ENCODE results near the gene LARP1.

Gene LARP1

DNA sequence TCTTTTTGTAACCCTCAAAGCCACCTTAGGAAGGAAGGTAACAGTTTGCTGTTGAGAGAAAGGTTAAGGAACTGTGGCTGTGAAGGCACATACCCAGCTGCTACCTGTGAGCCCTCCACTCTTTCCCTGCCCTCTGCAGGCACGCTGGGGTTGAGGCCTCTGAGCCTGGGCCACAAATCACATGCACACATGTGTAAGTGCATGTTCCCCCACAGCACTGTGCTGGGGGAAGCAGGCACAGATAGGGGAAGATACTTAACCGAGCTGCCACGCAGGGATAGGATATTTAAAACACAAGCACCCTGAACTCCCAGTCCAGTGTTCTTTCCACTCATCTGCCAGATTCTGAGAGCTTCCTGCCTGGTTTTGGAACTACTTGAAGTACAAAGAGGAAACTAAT, 18.1 kb downstream of the LARP1 start:
- no peak for DNase-seq (ENCODE audit: low read depth)
- TF ChIP-seq, protein P1, sequence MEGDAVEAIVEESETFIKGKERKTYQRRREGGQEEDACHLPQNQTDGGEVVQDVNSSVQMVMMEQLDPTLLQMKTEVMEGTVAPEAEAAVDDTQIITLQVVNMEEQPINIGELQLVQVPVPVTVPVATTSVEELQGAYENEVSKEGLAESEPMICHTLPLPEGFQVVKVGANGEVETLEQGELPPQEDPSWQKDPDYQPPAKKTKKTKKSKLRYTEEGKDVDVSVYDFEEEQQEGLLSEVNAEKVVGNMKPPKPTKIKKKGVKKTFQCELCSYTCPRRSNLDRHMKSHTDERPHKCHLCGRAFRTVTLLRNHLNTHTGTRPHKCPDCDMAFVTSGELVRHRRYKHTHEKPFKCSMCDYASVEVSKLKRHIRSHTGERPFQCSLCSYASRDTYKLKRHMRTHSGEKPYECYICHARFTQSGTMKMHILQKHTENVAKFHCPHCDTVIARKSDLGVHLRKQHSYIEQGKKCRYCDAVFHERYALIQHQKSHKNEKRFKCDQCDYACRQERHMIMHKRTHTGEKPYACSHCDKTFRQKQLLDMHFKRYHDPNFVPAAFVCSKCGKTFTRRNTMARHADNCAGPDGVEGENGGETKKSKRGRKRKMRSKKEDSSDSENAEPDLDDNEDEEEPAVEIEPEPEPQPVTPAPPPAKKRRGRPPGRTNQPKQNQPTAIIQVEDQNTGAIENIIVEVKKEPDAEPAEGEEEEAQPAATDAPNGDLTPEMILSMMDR (IDR thresholded peaks at IDR 0.05; ENCODE audit: low read depth, low read length, missing control alignments), result no peak
- no peak overlapping the region for H3K4me3 ChIP-seq (ENCODE audit: low read depth, low read length)

- TF ChIP-seq, protein P1 (IDR thresholded peaks at IDR 0.05; ENCODE audit: low read depth, low read length, missing control alignments), result no peak
- no peak overlapping the region for H3K4me3 ChIP-seq (ENCODE audit: low read depth, low read length)
- DNase-seq (ENCODE audit: low read depth), result no peak
These were observed 21.0 kb downstream of the LARP1 start for GRCh38 chr5:154776167-154776566.

DNA sequence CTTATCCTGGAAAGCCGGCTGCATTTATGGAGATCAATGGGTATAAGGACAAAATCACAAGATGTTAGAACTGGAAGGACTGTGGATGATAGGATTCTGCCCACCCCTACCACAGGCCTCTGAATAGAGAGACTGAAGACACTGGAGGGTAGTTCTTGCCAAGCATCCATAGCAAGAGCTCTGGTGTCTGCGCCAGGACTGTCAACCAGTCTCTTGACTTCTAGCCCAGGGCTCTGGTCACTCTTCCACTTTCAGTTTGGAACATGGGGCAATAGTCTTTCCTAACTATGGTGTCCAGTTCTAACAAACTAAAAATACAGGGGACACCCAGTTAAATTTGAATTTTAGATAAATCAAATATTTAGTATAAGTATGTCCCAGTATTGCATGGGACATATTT, 23.4 kb downstream of the LARP1 start:
- H3K4me3 ChIP-seq (ENCODE audit: low read depth, low read length), result no peak overlapping the region
- TF ChIP-seq, protein P1 (IDR thresholded peaks at IDR 0.05; ENCODE audit: low read depth, low read length, missing control alignments), result no peak
- no peak for DNase-seq (ENCODE audit: low read depth)

GRCh38 chr5:154779105-154779504, 23.9 kb downstream of the LARP1 start:
- TF ChIP-seq, protein P1 (IDR thresholded peaks at IDR 0.05; ENCODE audit: low read depth, low read length, missing control alignments), result no peak
- DNase-seq (ENCODE audit: low read depth), result no peak
- no peak overlapping the region for H3K4me3 ChIP-seq (ENCODE audit: low read depth, low read length)

- no peak for DNase-seq (ENCODE audit: low read depth)
- H3K4me3 ChIP-seq (ENCODE audit: low read depth, low read length), result no peak overlapping the region
- TF ChIP-seq, protein P1 (IDR thresholded peaks at IDR 0.05; ENCODE audit: low read depth, low read length, missing control alignments), result no peak
These were observed 25.0 kb downstream of the LARP1 start for GRCh38 chr5:154780128-154780527.

DNA sequence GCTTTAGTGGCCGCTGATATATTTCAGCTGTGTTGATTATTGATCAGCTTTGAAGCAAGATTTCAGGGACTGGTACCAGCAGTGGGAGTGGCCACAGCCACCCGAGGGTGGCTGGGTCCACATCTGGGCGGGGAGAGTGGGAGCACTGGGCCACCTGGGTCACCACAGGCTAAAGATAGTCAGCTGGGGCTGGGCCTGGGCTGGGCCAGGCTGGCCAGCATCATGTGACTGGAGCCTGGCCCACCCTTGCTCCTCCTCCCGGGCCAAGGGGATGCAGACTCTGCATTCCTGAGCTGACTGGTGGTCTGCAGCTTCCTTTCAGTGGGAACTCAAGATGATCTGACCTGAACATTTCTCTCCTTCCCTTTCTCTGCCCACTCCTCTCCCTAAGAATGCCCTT, 27.1 kb downstream of the LARP1 start:
- TF ChIP-seq, protein P1 (IDR thresholded peaks at IDR 0.05; ENCODE audit: low read depth, low read length, missing control alignments), result no peak
- no peak overlapping the region; the same call in 1 of the 2 replicates for H3K4me3 ChIP-seq (ENCODE audit: low read depth, low read length)
- no peak for DNase-seq (ENCODE audit: low read depth)

DNA sequence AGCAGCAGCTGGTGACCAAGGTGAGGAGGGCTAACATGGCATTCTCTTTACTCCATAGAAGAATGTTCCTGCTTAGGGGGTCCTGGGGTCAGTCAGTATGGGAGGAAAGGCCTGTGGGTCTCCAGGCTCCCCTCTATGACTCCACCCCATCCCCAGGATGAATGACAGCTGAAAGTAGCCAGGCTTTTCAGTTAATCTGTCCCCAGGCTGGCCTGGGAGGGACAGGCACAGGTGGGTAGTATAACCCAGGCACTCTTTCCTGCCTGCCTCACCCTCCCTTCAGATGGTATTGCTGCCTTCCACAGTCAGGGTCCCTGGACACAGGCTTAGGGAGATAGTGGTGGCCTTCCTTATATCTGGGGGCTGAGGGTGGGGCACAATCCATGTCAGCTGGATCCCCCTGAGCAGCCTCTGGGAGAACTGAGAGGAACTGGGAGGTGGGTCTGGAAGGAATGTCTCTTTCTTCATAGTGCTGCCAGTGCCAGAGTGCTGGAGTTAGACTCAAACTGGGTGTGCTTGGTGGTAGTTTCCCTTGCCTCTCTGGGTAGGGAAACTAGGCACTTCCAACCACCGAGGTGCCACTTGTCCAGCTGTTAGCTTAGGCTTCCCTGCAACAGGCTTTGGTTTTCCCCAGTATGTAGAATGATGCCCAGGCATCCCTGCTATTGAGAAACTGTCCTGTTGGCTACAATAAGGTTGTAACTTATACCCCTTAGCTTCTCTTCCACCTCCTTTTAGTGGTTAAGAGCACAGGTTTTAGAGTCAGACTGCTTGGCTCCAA, 27.8 kb downstream of the LARP1 start:
- TF ChIP-seq, protein P1 (IDR thresholded peaks at IDR 0.05; ENCODE audit: low read depth, low read length, missing control alignments), result no peak
- no peak overlapping the region; the same call in 1 of the 2 replicates for H3K4me3 ChIP-seq (ENCODE audit: low read depth, low read length)
- DNase-seq (ENCODE audit: low read depth), result no peak

All from GM12864 (cell line).